ENCODE data around the gene BCLAF1. TPM values are rescaled to one million over a fixed set of nuclear protein-coding genes. Genes with fewer than 3 reads are reported as not detected.

The BCLAF1 gene
- total RNA-seq, 1 donor from 2014 or later, result 146 TPM

- DNase-seq (ENCODE audit: low read depth), result no peak
- TF ChIP-seq CTCF (conservative IDR thresholded peaks at IDR 0.05; ENCODE audit: low read depth, low read length), result no peak
- no peak overlapping the region for H3K4me3 ChIP-seq (ENCODE audit: low read depth, low read length)
Measured at GRCh38 chr6:136303516-136303915, 13.9 kb upstream of the BCLAF1 start.

- DNase-seq (ENCODE audit: low read depth), result no peak
- TF ChIP-seq CTCF (conservative IDR thresholded peaks at IDR 0.05; ENCODE audit: low read depth, low read length), result no peak
- H3K4me3 ChIP-seq (ENCODE audit: low read depth, low read length), result no peak overlapping the region
Measured at GRCh38 chr6:136294621-136295020, 5.0 kb upstream of the BCLAF1 start.

GRCh38 chr6:136290410-136291010 is 864 bp upstream of the BCLAF1 start:
- DNase-seq (ENCODE audit: low read depth), result peak; percentile 19
- no peak for TF ChIP-seq CTCF (conservative IDR thresholded peaks at IDR 0.05; ENCODE audit: low read depth, low read length)
- H3K4me3 ChIP-seq (ENCODE audit: low read depth, low read length), result peak overlapping the region; percentile 99

GRCh38 chr6:136289327-136289578 is 393 bp downstream of the BCLAF1 start:
- no peak for TF ChIP-seq CTCF (conservative IDR thresholded peaks at IDR 0.05; ENCODE audit: low read depth, low read length)
- no peak for DNase-seq (ENCODE audit: low read depth)
- H3K4me3 ChIP-seq (ENCODE audit: low read depth, low read length), result peak overlapping the region; percentile 99

GRCh38 chr6:136288566-136289326 is 900 bp downstream of the BCLAF1 start:
- TF ChIP-seq CTCF (conservative IDR thresholded peaks at IDR 0.05; ENCODE audit: low read depth, low read length), result peak; percentile 9
- H3K4me3 ChIP-seq (ENCODE audit: low read depth, low read length), result peak overlapping the region; percentile 99
- DNase-seq (ENCODE audit: low read depth), result peak; percentile 93

- peak; percentile 10 for DNase-seq (ENCODE audit: low read depth)
- TF ChIP-seq CTCF (conservative IDR thresholded peaks at IDR 0.05; ENCODE audit: low read depth, low read length), result no peak
- peak overlapping the region; percentile 6 for H3K4me3 ChIP-seq (ENCODE audit: low read depth, low read length)
Measured at GRCh38 chr6:136284909-136285308, 4.7 kb downstream of the BCLAF1 start.

GRCh38 chr6:136282906-136283305 is 6.7 kb downstream of the BCLAF1 start:
- no peak overlapping the region for H3K4me3 ChIP-seq (ENCODE audit: low read depth, low read length)
- DNase-seq (ENCODE audit: low read depth), result no peak
- no peak for TF ChIP-seq CTCF (conservative IDR thresholded peaks at IDR 0.05; ENCODE audit: low read depth, low read length)
